Right kidney (tissue), 1 donor: ENCODE results near the gene MKRN2OS.
"Not testable (repeated sequence)": the region's sequence is repeated elsewhere in the genome, so short reads cannot be mapped to it uniquely, and the experiment has no call there.

Experiments
- DNase-seq: peaks from one replicate; pipeline ENCODE4 v3.0.0-alpha.2; 2016

The MKRN2OS gene

DNA sequence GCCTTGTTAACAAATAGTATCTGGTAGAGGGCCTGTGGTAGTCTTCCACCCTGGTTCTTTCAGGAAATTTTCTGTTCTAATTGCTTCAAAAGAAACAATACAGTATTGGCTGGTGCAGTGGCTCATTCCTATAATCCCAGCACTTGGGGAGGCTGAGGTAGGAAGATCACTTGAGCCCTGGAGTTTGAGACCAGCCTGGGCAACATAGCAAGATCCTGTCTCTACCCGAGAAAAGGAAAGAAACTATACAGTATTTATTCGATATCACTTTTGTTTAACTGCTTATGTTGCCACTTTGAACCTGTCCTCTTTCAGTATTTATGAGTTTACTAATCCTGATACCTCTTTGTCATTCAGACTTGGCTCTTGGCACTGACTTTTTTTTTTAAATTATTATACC is 16.1 kb upstream of the MKRN2OS start:
- DNase-seq: no peak

DNA sequence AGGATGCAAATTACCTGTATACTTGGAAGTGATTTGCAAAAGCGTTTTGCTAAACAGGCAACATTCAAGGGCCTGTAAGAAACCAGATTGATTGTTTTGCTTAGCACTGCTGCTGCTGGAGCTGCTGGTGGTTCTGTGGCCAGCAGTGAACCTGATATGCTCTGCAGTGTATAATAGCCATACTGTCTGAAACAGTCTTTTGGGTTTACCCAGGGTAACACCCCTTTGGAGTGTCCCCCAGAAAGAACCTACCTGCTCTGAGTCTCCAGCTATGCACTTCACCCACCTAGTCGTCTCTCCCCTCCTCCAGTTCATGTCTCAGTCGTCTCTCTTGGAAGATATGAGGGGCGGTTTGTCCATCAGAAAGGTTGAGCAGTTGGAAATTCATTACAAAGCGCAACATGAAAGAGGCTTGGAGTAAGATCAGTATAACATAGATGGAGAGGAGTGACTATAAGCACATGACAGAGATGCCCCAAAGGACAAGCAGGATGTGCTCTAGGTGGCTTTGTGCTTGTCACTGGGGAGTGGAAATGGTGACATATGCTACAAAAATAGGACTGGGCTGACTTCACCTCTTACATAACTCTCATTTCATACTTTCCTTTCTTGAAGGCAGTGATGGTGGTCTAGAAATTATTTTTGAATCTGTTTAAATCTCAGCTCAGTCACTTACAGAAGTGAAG is 15.3 kb upstream of the MKRN2OS start:
- DNase-seq: no peak

DNA sequence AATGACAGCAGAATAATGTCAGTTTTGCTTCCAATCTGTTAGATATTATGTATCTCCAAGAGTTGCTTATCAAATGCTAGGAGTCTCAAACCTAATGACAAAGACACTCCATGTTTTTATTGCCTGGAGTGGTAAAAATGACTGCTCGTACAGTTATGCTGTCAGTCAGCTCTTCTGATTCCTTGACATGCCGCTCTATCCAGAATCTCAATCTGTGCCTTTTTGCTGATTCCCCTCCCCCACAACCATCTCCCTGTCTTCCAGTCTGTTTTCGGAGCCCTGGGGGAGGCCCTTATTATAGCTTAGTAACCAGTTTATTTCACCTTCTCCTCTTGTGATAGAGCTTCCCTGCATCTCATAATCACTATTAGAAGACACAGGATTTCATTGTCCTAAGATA is 14.2 kb upstream of the MKRN2OS start:
- DNase-seq: no peak

DNA sequence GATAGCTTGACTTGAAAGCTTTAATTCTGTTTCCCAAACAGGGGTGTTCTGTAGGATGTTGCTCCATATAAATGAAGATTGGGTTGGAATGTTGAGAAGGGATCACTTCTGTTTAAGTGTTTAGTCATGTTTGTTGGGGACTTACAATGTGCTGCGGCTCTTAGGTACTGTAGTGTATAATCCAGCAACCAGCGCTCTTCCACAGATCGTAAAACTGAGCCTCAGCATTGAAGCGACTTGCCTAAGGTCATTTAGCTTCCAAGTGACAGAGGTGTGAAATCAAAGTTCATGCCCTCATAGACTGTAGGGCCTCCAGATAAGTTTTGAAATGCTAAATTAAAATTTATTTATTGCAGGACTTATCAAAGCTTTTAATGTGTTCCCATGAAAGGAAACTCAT is 13.4 kb upstream of the MKRN2OS start:
- DNase-seq: no peak

DNA sequence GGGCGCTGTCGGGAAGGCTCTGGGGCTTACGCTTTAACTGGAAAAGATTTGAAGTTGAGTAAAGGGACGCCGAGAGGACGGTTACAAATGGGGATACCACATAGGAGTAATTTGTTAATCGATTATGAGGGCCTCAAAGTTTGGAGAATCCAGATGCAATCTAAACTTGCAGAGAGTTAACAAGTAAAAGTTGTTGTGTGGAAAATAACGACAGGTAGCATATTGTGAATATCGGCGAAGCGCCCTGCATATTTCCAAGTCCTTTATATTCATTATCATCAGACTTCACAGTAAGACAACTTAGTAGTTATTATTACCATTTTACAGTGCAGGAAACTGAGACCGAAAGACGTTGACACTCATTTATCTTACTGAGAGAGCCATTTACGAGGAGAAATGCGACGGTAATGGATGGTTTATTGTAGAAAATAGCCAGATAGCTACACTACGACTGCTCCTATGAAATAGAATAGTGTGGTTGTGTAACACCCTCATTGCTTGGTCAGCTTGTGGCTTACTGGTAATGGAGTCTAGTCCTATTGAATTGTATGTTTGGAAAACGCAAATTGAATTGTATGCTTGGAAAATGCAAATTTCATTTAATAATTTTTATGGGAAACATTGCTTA is 12.3 kb upstream of the MKRN2OS start:
- no peak for DNase-seq

DNA sequence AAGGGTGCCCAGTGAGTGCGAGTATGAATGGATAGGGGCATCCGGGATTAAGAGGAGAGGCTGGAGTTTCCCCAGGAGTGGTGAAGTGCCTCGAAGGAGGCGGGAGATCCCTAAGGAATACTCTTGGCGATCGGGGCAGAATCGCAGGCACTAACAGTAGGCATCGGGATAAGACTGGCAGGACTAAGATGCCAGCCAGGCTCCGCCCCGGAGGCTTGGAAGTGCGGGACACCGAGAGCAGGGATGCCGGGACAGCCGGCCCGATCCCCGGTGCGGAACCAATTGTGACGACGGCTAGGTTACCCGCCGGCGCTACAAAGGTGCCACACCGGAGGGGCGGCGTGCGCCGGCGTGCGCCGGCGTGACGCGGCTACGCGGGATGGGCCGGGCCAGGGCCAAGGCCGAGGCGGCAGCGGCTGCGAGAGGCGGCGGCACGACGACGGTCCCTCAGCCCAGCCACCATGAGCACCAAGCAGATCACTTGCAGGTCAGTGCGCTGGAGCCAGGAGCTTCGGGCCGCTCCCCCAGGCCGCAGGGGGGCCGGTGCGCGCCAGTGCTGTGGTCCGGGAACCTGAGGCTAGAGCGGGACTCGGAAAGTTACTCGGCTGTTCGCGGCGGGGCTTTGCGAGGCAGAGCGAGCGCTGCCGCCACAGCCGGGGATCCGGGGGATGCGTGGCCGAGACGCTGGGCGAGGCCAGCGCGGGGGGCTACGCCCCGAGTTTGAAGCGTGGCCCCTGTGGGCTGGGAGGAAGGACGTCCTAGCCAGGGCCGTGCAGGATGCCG is 11.6 kb upstream of the MKRN2OS start, which contains the start of gene MKRN2:
MKRN2 (plus strand) TSS at position 398 of the 783 bp plus-strand sequence; CDS start at position 462, 64 bp downstream.
- peak; percentile 98 for DNase-seq

DNA sequence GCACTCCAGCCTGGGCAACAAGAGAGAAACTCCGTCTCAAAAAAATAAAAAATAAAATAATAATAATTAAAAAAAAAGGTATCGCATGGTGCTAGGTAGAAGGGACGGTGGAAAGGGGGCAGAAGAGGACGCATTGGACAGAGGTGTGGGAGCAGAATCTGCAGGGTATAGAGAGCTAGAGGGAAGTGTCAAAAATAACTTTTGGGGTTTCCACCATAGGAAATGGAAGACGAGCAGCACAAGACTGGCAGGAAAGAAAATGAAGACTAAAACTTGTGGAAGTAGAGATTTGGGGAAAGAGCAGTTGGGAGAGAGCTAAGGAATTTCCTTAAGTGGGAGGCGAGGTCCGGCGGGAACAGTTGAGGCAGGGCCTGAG is 11.0 kb upstream of the MKRN2OS start:
- no peak for DNase-seq

DNA sequence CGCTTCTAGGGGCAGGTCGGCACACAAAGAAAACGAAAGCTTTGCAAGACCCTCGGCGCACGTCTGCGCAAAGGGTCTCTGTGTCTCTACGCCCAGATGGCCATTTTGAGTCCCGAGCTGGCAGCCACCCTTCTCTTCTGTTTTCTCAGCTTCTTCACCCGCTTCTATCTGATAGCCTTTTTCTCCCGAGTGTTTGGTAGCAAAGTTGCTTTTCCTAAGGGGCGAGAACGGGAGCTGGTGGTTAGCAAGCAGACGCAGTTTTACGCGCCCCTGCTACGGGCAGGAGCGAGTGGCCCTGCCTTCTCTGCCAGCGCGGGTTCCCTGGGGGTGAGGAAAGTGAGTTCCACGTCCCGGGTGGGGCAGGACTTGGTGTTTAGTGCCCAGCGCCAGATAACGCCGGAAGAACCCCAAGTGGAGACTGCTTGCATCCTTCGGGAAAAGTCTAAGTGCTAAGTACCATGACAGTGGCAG is 8.7 kb upstream of the MKRN2OS start:
- peak; percentile 83 for DNase-seq

DNA sequence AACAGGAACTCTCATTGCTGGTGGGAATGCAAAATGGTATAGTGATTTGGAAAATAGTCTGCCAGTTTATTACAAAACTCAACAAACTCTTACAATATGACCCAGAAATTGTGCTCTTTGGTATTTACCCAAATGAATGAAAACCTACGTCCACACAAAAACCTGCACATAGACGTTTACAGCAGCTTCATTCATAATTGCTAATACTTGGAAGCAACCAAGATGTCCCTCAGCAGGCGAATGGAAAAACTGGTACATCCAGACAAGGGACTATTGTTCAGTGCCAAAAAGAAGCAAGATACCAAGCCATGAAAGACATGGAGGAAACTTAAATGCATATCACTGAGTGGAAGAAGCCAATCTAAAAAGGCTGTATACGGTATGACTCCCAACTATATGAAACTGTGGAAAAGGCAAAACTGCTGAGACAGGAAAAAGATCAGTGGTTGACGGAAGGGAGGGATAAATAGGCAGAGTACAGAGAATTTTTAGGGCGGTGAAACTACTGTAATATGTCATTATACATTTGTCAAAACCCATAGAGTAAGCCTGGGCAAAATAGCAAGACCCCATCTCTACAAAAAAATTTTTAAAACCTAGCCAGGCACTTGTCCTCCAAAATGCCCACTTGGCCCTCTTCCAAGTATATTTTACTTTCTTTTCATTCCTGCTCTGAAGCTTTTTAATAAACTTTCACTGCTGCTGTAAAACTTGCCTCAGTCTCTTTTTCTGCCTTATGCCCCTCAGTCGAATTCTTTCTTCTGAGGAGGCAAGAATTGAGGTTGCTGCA is 4.9 kb upstream of the MKRN2OS start:
- no peak for DNase-seq

DNA sequence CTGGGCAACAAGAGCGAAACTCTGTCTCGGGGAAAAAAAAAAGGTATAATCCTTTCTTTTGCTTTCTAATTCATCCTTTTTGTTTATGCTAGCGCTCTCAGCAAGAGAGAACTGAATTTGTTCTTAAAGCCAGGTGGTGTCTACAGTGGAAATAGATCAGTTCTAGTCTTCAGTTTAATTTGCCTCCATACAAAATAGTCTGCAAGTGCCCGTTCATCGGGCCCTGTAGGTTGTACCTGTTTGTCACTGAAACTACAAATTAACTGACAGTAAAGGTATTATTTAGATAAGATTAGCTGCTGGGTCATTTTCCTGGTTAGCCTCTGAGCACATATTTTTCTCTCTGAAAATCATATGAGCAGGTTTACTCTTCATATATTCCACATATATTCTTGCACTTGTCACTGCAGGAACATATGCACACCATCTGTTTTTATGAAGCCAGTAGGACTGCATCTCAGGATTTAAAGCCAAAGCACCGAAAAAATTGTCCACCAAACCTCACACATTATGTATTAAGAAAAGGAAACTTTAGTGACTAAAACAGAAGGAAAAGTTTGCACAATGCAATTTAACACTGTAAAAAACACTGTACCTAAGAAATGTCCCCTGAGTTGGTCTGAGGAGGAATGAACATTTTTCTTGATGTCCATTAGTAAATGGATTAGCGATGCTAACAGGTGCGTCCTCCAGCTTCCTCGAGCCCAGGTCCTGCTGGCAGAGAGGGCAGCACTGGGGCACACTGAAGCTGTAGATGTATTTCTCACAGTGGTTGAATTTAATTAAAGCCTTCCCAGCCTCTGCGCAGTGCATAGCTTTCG is 437 bp downstream of the MKRN2OS start:
- no peak for DNase-seq

DNA sequence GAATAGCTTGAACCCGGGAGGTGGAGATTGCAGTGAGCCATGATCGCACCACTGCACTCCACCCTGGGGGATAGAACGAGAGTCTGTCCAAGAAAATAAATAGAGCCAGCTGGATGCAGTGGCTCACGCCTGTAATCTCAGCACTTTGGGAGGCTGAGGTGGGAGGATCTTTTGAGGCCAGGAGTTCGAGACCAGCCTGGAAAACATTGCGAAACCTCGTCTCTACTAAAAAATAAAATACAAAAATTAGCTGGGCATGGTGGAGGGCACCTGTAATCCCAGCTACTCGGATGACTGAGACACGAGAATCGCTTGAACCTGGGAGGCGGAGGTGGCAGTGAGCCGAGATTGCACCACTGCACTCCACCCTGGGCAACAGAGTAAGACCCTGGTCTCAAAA is 1.8 kb downstream of the MKRN2OS start:
- not testable (repeated sequence) for DNase-seq

DNA sequence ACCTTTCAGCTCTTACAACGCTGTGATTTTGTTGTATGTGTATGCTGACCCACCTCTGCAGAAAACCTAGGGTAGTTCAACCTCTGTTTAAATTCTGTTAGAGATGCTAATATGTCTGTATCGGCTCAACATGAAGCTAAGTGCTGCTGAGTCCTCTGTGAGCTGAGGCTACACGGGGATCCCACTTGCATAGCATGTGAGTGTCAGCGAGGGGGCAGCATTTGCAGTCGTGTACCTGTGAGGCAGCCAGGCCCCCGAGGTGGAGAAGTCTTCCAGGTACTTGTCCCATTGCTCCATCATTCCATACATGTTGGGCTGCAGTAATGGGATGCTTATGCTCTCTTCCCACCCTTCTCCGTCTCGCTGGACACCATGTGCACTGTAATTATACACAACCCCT is 3.7 kb downstream of the MKRN2OS start:
- DNase-seq: no peak

DNA sequence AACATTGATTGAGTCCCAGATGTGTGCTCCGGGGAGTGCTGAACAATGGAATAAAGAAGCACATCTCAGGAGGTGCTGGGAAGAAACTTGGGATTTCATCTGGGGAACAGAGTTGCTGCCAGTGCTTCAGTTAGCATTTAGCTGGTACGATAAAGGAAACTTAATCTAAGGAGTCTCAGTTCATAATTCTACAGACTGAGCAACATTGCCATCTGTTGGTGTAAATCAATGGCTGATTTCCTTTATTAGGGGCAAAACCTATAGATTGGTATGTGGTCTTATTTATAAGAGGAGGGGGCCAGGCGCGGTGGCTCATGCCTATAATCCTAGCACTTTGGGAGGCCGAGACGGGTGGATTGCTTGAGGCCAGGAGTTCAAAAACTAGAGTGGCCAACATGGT is 8.9 kb downstream of the MKRN2OS start:
- no peak for DNase-seq

DNA sequence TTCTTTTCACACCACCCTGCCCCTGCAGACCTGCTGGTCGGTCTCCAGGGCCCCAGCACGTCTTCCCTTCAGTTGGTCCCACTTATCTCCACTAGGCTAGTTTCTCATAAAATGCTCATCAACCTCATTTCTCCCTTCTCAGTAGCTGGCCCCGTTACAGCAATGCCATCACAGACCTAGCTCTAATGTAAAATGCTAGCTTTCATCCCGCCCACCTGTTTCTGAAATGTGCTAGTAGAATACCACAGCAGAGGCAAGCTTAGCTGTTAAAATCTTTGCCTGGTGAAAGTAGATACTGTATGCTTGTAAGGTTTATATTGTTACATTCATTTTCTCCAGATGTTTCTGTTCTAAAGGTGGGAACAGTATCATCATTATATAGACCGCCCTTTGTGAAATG is 13.1 kb downstream of the MKRN2OS start:
- DNase-seq: no peak

DNA sequence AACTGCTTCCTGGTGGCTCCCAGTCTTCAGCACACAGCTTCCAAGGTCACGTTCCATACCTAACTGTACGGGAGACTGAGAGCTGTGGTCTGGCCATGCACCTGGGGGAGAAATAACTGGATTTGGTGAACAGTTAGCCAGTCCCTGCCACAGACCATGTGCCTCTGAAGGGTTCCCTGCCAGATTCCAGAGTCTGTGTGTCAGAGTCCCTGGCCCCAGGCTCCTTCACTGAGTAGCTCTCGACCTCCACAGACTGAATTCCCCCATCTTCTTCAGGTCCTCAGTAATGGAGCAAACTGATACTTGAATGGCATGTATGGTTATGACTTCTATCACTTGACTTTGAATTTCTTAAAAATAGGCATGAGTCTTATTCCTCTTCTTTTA is 17.5 kb downstream of the MKRN2OS start:
- DNase-seq: no peak

DNA sequence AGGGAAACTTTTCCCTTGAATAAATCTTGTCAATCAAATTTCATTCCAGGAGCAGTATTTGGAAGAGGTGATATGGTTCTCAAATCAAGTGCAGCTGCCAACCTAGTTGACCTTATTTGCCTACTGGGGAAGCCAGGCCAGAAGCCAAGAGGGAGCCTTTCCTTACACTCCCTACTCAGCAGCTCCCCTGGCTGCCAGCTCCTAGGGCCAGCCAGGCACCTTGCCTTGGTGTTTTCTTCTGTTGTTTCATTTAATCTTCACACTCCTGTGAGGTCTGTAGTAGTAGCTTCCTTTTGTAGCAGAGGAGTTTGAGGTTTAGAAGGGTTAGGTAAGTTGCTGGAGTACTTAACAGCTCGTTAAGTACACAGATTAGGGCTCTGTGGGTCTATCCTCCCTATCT is 22.6 kb downstream of the MKRN2OS start:
- DNase-seq: no peak

DNA sequence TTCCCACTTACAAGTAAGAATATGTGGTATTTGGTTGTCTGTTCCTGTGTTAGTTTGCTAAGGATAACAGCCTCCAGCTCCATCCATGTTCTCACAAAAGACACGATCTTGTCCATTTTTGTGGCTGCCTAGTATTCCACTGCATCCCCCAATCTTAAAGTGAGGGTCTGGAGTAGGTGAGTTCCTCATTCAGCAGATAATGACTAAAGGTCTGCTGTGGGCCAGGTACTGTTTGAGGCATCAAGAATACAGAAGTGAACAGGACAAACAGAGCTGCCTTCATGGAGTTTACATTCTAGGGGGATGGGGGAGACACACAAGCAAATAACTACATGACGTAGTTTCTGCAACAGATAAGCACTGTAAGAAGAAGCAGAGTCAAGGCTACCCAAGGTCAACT is 24.3 kb downstream of the MKRN2OS start:
- no peak for DNase-seq

DNA sequence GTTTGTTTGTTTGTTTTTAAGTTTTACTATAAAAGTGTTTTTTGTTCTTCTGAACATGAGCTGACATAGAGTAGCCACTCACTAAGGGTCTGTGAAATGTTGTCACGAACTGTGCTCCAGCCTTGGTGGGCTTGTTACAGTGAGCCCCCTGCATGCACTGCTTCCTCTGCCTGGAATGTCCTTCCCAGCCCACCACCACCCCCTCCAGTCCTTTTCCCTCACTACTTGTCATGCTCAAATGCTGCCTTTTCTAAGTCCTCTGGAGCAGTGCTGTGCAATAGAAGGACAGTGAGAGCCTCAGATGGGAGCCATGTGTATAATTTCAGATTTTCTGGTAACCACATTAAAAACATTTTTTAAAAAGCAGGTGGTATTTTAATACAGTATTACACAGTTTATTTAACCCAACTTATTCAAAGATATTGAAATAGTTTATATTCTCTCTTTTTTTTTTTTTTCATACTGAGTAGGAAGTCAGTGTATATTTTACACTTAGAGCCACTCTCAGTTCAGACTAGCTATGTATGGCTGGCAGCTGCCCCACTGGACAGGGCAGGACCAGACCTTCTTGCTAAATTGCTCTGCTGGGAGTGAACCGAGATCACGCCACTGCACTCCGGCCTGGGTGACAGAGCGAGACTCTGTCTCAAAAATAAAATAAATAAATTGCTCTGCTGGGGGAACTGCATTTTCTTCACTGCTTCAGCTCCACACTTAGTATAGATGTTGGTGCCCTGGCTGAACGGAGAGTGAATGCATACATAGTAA is 26.9 kb downstream of the MKRN2OS start:
- DNase-seq: no peak

DNA sequence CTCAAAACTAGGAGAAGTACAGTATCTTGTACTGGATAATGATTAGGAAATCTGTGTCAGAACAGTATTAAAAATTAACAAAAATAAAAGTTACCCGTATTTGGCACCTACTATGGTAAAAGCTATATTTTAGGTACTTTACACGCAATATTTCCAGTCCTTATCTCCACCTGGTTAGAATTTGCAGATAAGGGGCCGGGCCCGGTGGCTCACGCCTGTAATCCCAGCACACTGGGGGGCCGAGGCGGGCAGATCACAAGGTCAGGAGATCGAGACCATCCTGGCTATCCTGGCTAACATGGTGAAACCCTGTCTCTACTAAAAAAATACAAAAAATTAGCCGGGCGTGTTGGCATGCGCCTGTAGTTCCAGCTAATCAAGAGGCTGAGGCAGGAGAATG is 28.4 kb downstream of the MKRN2OS start:
- no peak for DNase-seq

DNA sequence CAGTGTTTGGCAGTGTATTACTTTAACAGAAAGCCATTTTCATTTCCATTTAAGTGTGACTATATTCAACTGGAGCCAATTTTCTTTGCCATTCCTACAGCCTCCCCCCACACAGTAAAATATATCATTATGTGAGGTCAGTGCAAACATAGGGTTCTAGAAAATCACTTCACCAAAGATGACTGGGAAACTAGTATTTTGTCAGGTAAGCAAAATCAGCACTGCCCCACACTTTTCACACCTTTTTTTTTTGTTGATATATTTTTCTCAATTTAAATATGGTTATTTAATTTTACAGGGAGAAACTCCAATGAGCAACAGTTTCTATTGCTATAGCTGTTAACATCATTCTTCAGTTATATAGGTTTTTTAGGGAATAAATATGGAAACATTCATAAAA is 29.7 kb downstream of the MKRN2OS start:
- no peak for DNase-seq
